KMS-11 (cell line): ENCODE measurements around the gene HLA-DQA2.
"Not testable (repeated sequence)": the region's sequence is repeated elsewhere in the genome, so short reads cannot be mapped to it uniquely, and the experiment has no call there.

Experiments used
- H2AFZ ChIP-seq: fragments of 200-600 bp; sonication (generic); 2 replicates; pipeline ENCODE4 v1.6.1; 2016; ENCODE audit warnings: antibody characterized with exemption, mixed run types, low read depth
- H3K27ac ChIP-seq: fragments of 200-600 bp; sonication (generic); 2 replicates; pipeline ENCODE4 v1.6.1; 2016; ENCODE audit warnings: mild to moderate bottlenecking, mixed run types
- H3K27me3 ChIP-seq: fragments of 200-600 bp; sonication (generic); 2 replicates; pipeline ENCODE4 v1.6.1; 2017; ENCODE audit warnings: mild to moderate bottlenecking, low read depth, mixed run types, moderate library complexity; ENCODE audit not compliant: insufficient read depth
- H3K36me3 ChIP-seq: fragments of 200-600 bp; sonication (generic); 2 replicates; pipeline ENCODE4 v1.6.1; 2017; ENCODE audit warnings: mild to moderate bottlenecking, mixed run types; ENCODE audit not compliant: insufficient read depth
- H3K4me1 ChIP-seq: fragments of 200-600 bp; sonication (generic); 2 replicates; pipeline ENCODE4 v1.6.1; 2016; ENCODE audit warnings: mild to moderate bottlenecking, low read depth, mixed run types; ENCODE audit not compliant: poor library complexity, severe bottlenecking
- H3K4me2 ChIP-seq: fragments of 200-600 bp; sonication (generic); 2 replicates; pipeline ENCODE4 v1.7.0; 2016; ENCODE audit warnings: mild to moderate bottlenecking, mixed run types
- H3K4me3 ChIP-seq: fragments of 200-600 bp; sonication (generic); IDR thresholded peaks from 2 replicates; pipeline ENCODE4 v1.6.1; 2017; ENCODE audit warnings: low read depth, low read length, mixed read lengths; ENCODE audit not compliant: insufficient read depth
- H3K79me2 ChIP-seq: fragments of 200-600 bp; sonication (generic); 2 replicates; pipeline ENCODE4 v1.6.1; 2016; ENCODE audit warnings: low read depth, mixed run types; ENCODE audit not compliant: insufficient read depth
- H3K9ac ChIP-seq: fragments of 200-600 bp; sonication (generic); 2 replicates; pipeline ENCODE4 v1.6.1; 2016; ENCODE audit warnings: mild to moderate bottlenecking, mixed run types
- H4K20me1 ChIP-seq: fragments of 200-600 bp; sonication (generic); 2 replicates; pipeline ENCODE4 v1.6.1; 2016; ENCODE audit warnings: mild to moderate bottlenecking, mixed run types; ENCODE audit not compliant: insufficient read depth
- TF ChIP-seq, protein P1 (sequence below): fragments of 200-600 bp; sonication (generic); conservative IDR thresholded peaks from 2 replicates; pipeline ENCODE4 v1.6.1; 2017; ENCODE audit warnings: low read depth, mild to moderate bottlenecking, antibody characterized with exemption, low read length, moderate library complexity, mixed read lengths

Gene HLA-DQA2

GRCh38 chr6:32775071-32775470 lies 33.9 kb downstream of the HLA-DQA2 start:
- TF ChIP-seq, protein P1, sequence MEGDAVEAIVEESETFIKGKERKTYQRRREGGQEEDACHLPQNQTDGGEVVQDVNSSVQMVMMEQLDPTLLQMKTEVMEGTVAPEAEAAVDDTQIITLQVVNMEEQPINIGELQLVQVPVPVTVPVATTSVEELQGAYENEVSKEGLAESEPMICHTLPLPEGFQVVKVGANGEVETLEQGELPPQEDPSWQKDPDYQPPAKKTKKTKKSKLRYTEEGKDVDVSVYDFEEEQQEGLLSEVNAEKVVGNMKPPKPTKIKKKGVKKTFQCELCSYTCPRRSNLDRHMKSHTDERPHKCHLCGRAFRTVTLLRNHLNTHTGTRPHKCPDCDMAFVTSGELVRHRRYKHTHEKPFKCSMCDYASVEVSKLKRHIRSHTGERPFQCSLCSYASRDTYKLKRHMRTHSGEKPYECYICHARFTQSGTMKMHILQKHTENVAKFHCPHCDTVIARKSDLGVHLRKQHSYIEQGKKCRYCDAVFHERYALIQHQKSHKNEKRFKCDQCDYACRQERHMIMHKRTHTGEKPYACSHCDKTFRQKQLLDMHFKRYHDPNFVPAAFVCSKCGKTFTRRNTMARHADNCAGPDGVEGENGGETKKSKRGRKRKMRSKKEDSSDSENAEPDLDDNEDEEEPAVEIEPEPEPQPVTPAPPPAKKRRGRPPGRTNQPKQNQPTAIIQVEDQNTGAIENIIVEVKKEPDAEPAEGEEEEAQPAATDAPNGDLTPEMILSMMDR: no peak
- H2AFZ ChIP-seq: no peak overlapping the region
- H3K79me2 ChIP-seq: no peaks in the 10 kb centered on the region
- H3K27ac ChIP-seq: no peak overlapping the region
- H3K4me2 ChIP-seq: no peak overlapping the region
- H3K4me3 ChIP-seq: no peak overlapping the region
- H3K36me3 ChIP-seq: no peaks in the 10 kb centered on the region
- H4K20me1 ChIP-seq: no peaks in the 10 kb centered on the region
- no peaks in the 10 kb centered on the region for H3K4me1 ChIP-seq
- no peak overlapping the region for H3K9ac ChIP-seq
- no peaks in the 10 kb centered on the region for H3K27me3 ChIP-seq

- H3K36me3 ChIP-seq: no peaks in the 10 kb centered on the region
- no peaks in the 10 kb centered on the region for H3K79me2 ChIP-seq
- H3K27me3 ChIP-seq: no peaks in the 10 kb centered on the region
- no peaks in the 10 kb centered on the region for H4K20me1 ChIP-seq
- no peak overlapping the region for H3K9ac ChIP-seq
- TF ChIP-seq, protein P1: no peak
- no peak overlapping the region for H2AFZ ChIP-seq
- no peak overlapping the region for H3K27ac ChIP-seq
- H3K4me3 ChIP-seq: no peak overlapping the region
- no peaks in the 10 kb centered on the region for H3K4me1 ChIP-seq
- H3K4me2 ChIP-seq: no peak overlapping the region
Measured at GRCh38 chr6:32779036-32779435, 37.8 kb downstream of the HLA-DQA2 start.

GRCh38 chr6:32782923-32783322 lies 41.7 kb downstream of the HLA-DQA2 start:
- not testable (repeated sequence) for H3K27ac ChIP-seq, H3K4me2 ChIP-seq, H4K20me1 ChIP-seq, H3K9ac ChIP-seq, H3K4me1 ChIP-seq, H3K4me3 ChIP-seq, H3K36me3 ChIP-seq, H3K79me2 ChIP-seq, H3K27me3 ChIP-seq, H2AFZ ChIP-seq

DNA sequence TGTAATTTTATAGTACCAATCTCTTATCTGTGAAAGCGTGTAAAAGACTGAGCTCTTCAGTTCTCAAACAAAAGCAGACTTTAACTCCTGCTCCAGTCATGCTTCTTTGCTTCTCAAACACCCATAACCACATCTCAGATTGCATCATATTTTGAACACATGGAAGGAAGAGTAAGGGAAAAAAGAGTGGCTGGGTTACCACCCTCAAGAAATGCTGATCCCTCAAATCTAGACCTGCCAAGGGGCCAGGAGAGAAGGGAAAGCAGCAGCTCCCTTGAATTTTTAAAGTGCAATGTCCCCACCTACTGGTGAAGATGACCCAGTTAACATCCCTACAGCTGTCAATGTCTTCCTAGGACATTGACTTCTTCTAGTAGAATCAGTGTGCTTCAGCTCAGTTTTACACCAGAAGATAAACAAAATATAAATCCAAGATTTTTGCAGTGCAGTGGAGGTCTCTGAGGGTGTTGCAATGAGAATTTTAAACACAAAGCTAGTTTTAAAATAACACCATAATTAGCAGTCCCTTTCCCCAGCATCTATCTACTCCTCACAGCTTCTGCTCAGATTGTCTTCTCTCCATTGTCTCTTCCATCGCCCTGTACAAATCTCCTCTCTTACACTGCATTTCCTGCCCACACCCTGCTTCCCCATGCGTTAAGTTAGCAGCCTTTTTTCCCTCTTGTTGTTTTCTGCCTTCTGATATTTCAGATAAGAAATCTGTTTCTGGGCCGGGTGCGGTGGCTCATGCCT lies 44.8 kb downstream of the HLA-DQA2 start:
- Histone ChIP-seq H3K9ac (no peak overlapping the region), H3K27me3 (no peaks in the 10 kb centered on the region), H3K27ac (no peak overlapping the region), H4K20me1 (no peaks in the 10 kb centered on the region), H3K4me2 (no peak overlapping the region), H3K36me3 (no peaks in the 10 kb centered on the region; the same call in 1 of the 2 replicates), H3K4me1 (peaks cover 9% of the 10 kb centered on the region), H3K4me3 (no peak overlapping the region), H2AFZ (no peak overlapping the region), H3K79me2 (no peaks in the 10 kb centered on the region)
- TF ChIP-seq, protein P1: peak; percentile 80

DNA sequence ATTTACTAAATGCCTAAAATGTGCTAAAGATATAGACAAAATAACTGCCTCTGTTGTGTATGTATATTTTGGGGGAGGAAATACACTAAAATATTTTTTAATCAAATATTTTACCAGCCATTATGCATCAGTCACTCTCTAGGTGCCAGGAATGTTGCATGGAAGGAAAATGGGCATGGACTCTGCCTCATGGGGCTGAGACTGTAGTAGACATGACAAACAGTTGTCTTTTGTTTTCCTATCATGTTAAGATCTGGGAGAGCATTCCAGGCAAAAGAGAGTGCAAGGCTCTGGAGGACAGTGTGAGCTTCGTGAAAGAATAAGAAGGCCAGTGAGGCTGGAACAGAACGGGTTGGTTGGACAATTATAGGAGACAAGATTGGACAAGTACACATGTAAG lies 49.1 kb downstream of the HLA-DQA2 start:
- Histone ChIP-seq H3K4me3 (no peak overlapping the region), H3K9ac (no peak overlapping the region), H3K79me2 (no peaks in the 10 kb centered on the region), H2AFZ (no peak overlapping the region), H3K4me2 (no peak overlapping the region), H3K36me3 (no peaks in the 10 kb centered on the region; the same call in 1 of the 2 replicates), H4K20me1 (no peaks in the 10 kb centered on the region), H3K4me1 (peaks cover 5% of the 10 kb centered on the region), H3K27me3 (no peaks in the 10 kb centered on the region), H3K27ac (no peak overlapping the region)
- TF ChIP-seq, protein P1: no peak
